Gastrocnemius medialis (tissue), 4 donors: ENCODE data around the gene DEFB115.

Source experiments
- POLR2A ChIP-seq, 2 donors: fragments of 450-650 bp; IDR thresholded peaks; one replicate each; pipeline ENCODE4 v1.6.1; 2017; ENCODE audit warnings: antibody characterized with exemption in 2 of 2, mild to moderate bottlenecking in 2 of 2, moderate library complexity in 2 of 2
- TF ChIP-seq, protein P1 (sequence below), 5 experiments: fragments of 450-650 bp in 3 of 5; fragments of 200-600 bp in 2 of 5; sonication (generic) in 2 of 5; IDR thresholded peaks in 4 of 5; conservative IDR thresholded peaks in 1 of 5; 1 replicate in 4 of 5; 2 replicates in 1 of 5; pipeline ENCODE4 v1.5.1; 2016 to 2019; ENCODE audit warnings: antibody characterized with exemption in 5 of 5, mild to moderate bottlenecking in 3 of 5, moderate library complexity in 3 of 5

DNA sequence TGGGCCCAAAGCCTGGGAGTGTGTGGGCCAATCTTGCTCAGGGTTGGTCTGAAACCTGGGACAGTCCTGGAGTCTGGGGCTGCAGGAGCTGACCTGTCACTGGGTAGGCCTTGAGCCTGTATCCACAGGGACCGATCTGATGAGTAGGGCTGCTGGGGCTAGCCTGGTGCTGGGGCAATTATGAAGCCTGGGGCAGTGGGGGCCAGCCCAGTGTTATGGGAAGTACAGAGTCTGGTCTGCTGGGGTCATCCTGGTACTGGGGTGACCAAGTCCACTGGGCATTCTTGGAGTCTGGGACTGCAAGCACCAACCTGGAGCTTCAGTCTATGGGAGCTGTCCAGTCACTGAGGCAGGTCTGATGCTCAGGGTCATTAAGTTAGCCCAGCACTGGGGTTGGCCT lies 20.7 kb downstream of the DEFB115 start:
- TF ChIP-seq, protein P1, sequence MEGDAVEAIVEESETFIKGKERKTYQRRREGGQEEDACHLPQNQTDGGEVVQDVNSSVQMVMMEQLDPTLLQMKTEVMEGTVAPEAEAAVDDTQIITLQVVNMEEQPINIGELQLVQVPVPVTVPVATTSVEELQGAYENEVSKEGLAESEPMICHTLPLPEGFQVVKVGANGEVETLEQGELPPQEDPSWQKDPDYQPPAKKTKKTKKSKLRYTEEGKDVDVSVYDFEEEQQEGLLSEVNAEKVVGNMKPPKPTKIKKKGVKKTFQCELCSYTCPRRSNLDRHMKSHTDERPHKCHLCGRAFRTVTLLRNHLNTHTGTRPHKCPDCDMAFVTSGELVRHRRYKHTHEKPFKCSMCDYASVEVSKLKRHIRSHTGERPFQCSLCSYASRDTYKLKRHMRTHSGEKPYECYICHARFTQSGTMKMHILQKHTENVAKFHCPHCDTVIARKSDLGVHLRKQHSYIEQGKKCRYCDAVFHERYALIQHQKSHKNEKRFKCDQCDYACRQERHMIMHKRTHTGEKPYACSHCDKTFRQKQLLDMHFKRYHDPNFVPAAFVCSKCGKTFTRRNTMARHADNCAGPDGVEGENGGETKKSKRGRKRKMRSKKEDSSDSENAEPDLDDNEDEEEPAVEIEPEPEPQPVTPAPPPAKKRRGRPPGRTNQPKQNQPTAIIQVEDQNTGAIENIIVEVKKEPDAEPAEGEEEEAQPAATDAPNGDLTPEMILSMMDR (IDR thresholded peaks at IDR 0.05 in 4 of 5, conservative IDR thresholded peaks at IDR 0.05 in 1 of 5): no peak
- no peak for TF ChIP-seq POLR2A (IDR thresholded peaks at IDR 0.05)
